ENCODE measurements around the gene MUC5B. TPM values are rescaled to one million over a fixed set of nuclear protein-coding genes. Genes with fewer than 3 reads are reported as not detected.
"Not testable (repeated sequence)": the region's sequence is repeated elsewhere in the genome, so short reads cannot be mapped to it uniquely, and the experiment has no call there.

MUC5B gene
- polyA plus RNA-seq, 1 donor, result 0.03 TPM

- no peak for DNase-seq
Observed at GRCh38 chr11:1252371-1253102, 29.7 kb downstream of the MUC5B start.

DNA sequence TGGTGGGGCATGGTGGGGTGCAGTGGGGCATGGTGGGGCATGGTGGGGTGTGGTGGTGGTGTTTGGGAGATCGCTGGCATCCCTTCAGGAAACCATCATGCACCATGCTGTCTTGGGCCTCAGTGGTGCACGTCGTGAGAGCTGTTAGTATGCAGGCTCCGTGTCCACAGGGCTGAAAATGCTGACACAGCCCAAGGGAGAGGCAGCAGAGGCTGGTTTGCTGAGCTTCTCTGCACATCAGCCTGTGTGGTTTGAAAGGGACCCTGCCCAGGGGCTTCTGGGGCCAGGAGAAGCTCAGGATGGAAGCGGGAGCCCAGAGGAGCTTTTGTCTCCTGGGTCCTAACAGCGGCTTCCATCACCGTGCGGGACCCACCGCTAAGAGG, 30.2 kb downstream of the MUC5B start:
- no peak for DNase-seq

- DNase-seq, result no peak
Observed at GRCh38 chr11:1254086-1254648, 31.3 kb downstream of the MUC5B start.

DNA sequence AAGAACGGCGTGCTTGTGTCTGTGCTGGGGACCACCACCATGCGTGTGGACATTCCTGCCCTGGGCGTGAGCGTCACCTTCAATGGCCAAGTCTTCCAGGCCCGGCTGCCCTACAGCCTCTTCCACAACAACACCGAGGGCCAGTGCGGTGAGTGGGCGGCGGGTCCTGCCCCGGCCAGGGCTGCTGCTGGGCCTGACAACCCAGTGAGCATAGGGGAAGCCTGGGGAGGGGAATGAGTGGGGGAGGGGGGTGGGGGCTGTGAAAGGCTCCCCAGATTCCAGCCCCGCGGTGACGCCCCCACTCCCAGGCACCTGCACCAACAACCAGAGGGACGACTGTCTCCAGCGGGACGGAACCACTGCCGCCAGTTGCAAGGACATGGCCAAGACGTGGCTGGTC, 31.9 kb downstream of the MUC5B start:
- DNase-seq, result no peak

GRCh38 chr11:1255151-1255550, 32.3 kb downstream of the MUC5B start:
- no peak for DNase-seq

DNA sequence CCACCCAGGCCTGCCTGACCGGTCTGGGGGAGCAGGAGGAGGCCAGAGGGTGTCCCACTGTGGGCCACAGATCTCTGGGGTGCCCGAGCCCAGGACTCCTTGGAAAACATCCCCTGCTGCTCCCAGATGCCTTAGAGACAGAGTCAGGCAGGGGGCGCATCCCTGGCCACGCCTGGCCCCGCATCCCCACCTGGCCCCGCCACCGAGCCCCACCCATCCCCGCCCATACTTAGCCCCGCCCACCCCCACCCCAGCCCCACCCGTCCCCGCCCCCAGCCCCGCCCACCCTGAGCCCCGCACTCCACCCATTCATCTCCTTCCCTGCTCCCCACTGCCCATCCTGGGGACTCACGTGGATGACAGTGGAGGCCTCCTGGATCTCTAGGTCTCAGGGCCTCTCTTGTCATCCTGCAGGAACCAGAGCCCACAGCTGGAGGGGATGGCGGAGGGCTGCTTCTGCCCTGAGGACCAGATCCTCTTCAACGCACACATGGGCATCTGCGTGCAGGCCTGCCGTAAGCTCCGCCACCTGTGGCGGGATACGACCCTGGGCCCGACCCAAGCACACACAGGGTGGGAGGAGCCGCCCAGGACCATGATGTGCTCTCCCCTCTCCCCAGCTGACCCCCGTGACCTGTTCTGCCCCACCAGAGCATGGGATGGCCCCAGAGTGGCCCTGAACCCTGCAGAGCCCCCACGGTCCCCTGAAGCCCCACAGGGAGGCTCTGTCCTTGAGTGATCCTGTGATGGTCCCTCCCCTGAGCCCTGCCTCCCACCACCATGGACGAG, 33.6 kb downstream of the MUC5B start:
- no peak for DNase-seq

DNA sequence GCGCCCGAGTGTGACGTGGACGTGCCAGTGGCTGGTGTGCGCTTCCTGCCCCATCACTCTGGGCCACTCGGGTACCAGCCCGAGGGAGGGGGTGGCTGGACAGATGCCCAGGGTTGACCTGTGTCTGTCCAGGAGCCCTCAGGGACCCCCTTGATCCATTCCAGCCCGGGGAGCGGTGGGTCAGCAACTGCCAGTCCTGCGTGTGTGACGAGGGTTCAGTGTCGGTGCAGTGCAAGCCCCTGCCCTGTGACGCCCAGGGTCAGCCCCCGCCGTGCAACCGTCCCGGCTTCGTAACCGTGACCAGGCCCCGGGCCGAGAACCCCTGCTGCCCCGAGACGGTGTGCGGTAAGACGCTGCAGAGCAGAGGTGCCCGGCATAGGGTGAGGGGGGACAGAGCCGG, 34.5 kb downstream of the MUC5B start:
- no peak for DNase-seq

GRCh38 chr11:1257916-1258315, 35.0 kb downstream of the MUC5B start:
- no peak for DNase-seq

DNA sequence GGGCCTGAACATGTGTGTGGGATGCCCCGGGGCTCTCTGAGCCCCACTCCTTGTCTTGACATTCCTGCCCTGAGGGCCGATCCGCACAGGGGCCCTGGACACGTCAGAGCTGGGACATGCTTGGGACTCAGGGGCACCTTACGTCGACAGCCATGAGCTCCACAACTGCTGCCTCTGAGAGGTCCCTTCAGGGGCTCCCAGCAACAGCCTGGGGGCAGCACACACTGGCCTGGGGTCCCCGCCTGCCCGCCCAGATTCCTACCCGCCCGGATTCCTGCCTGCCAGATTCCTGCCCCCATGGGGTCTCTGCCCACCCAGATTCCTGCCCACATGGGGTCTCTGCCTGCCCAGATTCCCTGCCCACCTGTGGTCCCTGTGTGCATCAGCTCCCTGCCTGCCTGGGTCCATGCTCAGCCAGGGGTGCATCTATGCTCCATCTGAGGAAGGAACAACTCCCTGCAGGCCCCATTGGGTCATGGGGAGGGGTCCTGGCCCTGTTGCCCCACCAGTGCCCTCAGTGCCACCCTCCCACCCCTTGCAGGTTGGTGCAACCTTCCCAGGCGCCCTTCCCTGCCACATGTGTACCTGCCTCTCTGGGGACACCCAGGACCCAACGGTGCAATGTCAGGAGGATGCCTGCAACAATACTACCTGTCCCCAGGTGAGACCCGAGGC, 35.7 kb downstream of the MUC5B start:
- DNase-seq, result no peak

DNA sequence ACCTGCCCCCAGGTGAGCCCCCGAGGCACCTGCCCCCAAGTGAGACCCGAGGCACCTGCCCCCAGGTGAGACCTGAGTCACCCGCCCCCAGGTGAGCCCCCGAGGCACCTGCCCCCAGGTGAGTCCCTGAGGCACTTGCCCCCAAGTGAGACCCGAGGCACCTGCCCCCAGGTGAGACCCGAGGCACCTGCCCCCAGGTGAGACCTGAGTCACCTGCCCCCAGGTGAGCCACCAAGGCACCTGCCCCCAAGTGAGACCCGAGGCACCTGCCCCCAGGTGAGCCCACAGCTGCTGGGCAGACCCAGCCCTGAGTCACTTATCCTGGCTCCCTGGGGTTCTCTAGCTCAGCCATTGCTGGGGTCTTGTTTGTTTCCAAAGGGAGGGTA, 36.2 kb downstream of the MUC5B start:
- no peak for DNase-seq

GRCh38 chr11:1259561-1259960, 36.7 kb downstream of the MUC5B start:
- no peak for DNase-seq

GRCh38 chr11:1260023-1260501, 37.2 kb downstream of the MUC5B start:
- no peak for DNase-seq

- DNase-seq, result no peak
Observed at GRCh38 chr11:1260620-1261019, 37.8 kb downstream of the MUC5B start.

DNA sequence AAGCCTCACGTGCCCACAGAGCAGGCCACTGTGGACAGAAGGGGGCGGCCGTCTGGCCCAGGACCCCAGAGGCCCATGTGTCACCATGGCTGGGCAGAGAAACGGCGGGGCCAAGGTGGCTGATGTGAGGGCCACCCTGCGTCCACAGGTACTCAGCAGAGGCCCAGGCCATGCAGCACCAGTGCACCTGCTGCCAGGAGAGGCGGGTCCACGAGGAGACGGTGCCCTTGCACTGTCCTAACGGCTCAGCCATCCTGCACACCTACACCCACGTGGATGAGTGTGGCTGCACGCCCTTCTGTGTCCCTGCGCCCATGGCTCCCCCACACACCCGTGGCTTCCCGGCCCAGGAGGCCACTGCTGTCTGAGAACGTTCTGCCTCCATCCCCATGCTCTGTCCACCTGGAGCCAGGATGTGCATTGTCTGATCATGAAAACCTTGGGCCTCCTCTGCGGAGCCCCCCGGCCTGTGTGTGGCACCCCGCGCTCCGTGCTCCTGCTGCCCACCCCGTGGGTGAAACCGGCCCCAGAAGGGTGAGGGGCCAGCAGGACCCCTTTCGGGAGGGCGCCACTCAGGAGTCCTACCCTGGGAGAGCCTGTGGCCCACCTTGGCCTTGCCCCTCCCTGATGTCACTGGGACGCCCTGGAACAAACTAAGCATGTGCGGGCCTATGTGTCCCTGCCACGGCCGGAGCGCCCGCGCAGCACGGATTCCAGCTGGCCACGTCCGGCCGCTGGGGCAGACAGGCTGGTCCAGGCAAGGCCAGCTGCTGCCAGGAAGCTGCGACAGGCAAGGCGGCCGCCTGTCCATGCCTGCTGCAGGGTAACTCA, 38.6 kb downstream of the MUC5B start:
- DNase-seq, result no peak

DNA sequence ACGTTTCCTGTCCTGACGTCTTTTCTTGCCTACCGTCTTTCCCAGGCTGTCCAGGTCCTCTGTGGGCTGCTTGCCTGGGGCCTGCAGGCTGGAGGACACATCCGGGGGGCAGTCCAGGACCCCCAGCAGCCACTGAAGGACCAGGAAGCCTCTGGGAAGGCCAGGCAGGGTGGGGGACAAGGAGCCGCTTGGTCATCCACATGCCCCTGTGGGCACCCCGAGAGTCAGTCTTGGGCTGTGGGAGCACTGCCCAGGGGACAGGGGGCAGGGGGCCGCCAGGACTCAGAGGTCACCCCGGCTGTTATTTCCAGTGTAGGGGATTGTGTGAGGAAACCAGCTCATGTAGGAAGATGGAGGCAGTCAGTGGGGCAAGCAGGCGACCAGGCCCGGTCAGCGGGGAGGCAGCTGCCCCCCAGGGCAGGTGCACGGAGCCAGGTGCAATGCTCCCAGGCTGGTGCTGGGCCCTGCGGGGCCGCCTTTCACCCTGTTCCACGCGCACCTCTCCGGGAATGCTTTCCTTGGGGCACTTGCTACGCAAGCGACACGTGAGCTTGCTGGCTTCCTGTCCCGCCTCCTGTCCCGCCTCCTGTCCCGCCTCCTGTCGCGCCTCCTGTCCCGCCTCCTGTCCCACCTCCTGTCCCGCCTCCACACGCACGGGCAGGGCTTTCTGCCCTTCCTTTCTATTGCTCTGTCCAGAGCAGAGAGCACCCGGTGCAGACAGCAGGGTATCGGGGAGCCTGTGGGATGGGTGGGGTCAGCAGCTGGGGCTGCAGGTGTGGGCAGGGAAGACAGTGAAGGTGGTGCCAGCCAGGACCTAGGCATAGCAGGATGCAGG, 39.5 kb downstream of the MUC5B start:
- DNase-seq, result peak; percentile 90

GRCh38 chr11:1263010-1263409, 40.1 kb downstream of the MUC5B start:
- no peak for DNase-seq

GRCh38 chr11:1264444-1264843, 41.6 kb downstream of the MUC5B start:
- DNase-seq, result not testable (repeated sequence)

- not testable (repeated sequence) for DNase-seq
Observed at GRCh38 chr11:1265480-1265879, 42.6 kb downstream of the MUC5B start.

GRCh38 chr11:1266976-1267375, 44.1 kb downstream of the MUC5B start:
- not testable (repeated sequence) for DNase-seq

GRCh38 chr11:1267441-1268100, 44.7 kb downstream of the MUC5B start:
- no peak for DNase-seq

GRCh38 chr11:1269957-1270356, 47.1 kb downstream of the MUC5B start:
- no peak for DNase-seq
